Measurements from ENCODE around the gene ABO. TPM values are rescaled to one million over a fixed set of nuclear protein-coding genes. Genes with fewer than 3 reads are reported as not detected.

Gene ABO
- total RNA-seq, 1 experiment from 2014 or later, result 0.96 TPM

DNA sequence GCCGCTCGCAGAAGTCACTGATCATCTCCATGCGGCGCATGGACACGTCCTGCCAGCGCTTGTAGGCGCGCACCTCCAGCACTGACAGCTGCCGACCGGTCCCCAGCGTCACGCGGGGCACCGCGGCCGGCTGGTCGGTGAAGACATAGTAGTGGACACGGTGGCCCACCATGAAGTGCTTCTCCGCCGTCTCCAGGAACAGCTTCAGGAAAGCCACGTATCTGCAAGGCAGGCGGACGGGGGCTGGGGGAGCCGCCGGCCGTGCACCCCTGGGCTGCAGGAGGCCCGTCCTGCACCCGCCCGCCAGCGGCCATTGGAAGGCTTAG, 18.9 kb downstream of the ABO start:
- Histone ChIP-seq H3K9me3 (ENCODE audit: insufficient read depth, low read depth) (no peaks in the 10 kb centered on the region), H3K79me2 (ENCODE audit: low read depth) (no peaks in the 10 kb centered on the region), H2AFZ (no peak overlapping the region), H4K20me1 (ENCODE audit: insufficient read depth) (no peaks in the 10 kb centered on the region), H3K9me2 (ENCODE audit: insufficient read depth) (no peaks in the 10 kb centered on the region), H3K27ac (no peak overlapping the region), H3K36me3 (ENCODE audit: low read depth) (no peaks in the 10 kb centered on the region), H3K4me3 (no peak overlapping the region), H3K4me1 (replicated peaks; ENCODE audit: insufficient read depth) (peaks cover 27% of the 10 kb centered on the region), H3F3A (ENCODE audit: insufficient read depth, low read depth) (peaks cover 25% of the 10 kb centered on the region), H3K4me2 (no peak overlapping the region), H3K27me3 (ENCODE audit: insufficient read depth, low read depth) (no peaks in the 10 kb centered on the region)
- BruUV-seq (replicated peaks), result no TSS peak
- ChIA-PET POLR2A (ENCODE audit: unreplicated experiment) (interaction anchor here (0.6 kb wide), 1 partner anchor 10 kb away, joined by 3 read pairs; no protein-coding TSS in a partner anchor), CTCF (no interaction called here)
- no peak for TF ChIP-seq EZH2 (IDR thresholded peaks at IDR 0.05; ENCODE audit: low read depth)
- TF ChIP-seq, protein P1, sequence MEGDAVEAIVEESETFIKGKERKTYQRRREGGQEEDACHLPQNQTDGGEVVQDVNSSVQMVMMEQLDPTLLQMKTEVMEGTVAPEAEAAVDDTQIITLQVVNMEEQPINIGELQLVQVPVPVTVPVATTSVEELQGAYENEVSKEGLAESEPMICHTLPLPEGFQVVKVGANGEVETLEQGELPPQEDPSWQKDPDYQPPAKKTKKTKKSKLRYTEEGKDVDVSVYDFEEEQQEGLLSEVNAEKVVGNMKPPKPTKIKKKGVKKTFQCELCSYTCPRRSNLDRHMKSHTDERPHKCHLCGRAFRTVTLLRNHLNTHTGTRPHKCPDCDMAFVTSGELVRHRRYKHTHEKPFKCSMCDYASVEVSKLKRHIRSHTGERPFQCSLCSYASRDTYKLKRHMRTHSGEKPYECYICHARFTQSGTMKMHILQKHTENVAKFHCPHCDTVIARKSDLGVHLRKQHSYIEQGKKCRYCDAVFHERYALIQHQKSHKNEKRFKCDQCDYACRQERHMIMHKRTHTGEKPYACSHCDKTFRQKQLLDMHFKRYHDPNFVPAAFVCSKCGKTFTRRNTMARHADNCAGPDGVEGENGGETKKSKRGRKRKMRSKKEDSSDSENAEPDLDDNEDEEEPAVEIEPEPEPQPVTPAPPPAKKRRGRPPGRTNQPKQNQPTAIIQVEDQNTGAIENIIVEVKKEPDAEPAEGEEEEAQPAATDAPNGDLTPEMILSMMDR (conservative IDR thresholded peaks at IDR 0.05), result no peak
- intact Hi-C loops (cut with micrococcal nuclease; ENCODE audit: unreplicated experiment), result no loop called here
- no peak for DNase-seq

DNA sequence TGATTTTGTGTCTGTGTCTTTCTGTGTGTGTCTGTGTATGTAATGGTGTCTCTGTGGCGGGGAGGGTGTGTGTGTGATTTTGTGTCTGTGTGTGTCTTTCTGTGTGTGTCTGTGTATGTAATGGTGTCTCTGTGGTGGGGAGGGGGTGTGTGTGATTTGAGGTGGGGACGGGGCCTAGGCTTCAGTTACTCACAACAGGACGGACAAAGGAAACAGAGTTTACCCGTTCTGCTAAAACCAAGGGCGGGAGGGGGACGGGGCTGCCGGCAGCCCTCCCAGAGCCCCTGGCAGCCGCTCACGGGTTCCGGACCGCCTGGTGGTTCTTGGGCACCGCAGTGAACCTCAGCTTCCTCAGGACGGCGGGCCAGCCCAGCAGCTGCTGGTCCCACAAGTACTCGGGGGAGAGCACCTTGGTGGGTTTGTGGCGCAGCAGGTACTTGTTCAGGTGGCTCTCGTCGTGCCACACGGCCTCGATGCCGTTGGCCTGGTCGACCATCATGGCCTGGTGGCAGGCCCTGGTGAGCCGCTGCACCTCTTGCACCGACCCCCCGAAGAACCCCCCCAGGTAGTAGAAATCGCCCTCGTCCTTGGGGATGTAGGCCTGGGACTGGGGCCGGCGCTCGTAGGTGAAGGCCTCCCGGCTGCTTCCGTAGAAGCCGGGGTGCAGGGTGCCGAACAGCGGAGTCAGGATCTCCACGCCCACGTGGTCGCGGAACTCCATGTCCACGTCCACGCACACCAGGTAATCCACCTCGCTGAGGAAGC, 19.4 kb downstream of the ABO start:
- H3K27me3 ChIP-seq (ENCODE audit: insufficient read depth, low read depth), result no peaks in the 10 kb centered on the region
- no peaks in the 10 kb centered on the region for H3K9me2 ChIP-seq (ENCODE audit: insufficient read depth)
- peaks cover 32% of the 10 kb centered on the region for H3K4me1 ChIP-seq (replicated peaks; ENCODE audit: insufficient read depth)
- H3K9me3 ChIP-seq (ENCODE audit: insufficient read depth, low read depth), result no peaks in the 10 kb centered on the region
- H4K20me1 ChIP-seq (ENCODE audit: insufficient read depth), result no peaks in the 10 kb centered on the region
- ChIA-PET POLR2A (ENCODE audit: unreplicated experiment) (no interaction called here), CTCF (no interaction called here)
- peaks cover 31% of the 10 kb centered on the region for H3F3A ChIP-seq (ENCODE audit: insufficient read depth, low read depth)
- no peak for DNase-seq
- H3K4me2 ChIP-seq, result no peak overlapping the region
- no peaks in the 10 kb centered on the region for H3K79me2 ChIP-seq (ENCODE audit: low read depth)
- intact Hi-C loops (cut with micrococcal nuclease; ENCODE audit: unreplicated experiment), result no loop called here
- no peak overlapping the region for H3K4me3 ChIP-seq
- BruUV-seq (replicated peaks), result no TSS peak
- H2AFZ ChIP-seq, result no peak overlapping the region
- no peak overlapping the region for H3K27ac ChIP-seq
- H3K36me3 ChIP-seq (ENCODE audit: low read depth), result no peaks in the 10 kb centered on the region
- TF ChIP-seq, protein P1 (conservative IDR thresholded peaks at IDR 0.05), result no peak
- no peak for TF ChIP-seq EZH2 (IDR thresholded peaks at IDR 0.05; ENCODE audit: low read depth)

DNA sequence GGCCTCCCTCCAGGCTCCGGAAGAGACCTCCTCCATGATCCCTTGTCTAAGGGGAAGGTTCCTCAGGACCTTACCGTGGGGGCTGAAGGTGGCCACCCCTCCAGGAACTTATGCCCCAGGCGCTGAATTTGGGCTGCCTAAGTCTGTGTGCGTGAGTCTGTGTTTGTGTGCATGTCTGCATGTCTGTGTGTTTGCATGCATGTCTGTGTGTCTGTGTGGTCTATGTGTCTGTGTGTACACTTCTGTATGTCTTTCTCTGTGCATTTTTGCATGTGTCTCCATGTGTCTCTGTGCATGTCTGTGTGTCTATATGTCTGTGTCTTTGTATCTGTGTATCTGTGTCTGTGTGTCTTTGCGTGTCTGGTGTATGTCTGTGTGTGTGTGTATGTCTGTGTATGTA, 20.5 kb downstream of the ABO start:
- TF ChIP-seq EZH2 (IDR thresholded peaks at IDR 0.05; ENCODE audit: low read depth), result no peak
- TF ChIP-seq, protein P1 (conservative IDR thresholded peaks at IDR 0.05), result no peak
- no peaks in the 10 kb centered on the region for H3K79me2 ChIP-seq (ENCODE audit: low read depth)
- no peaks in the 10 kb centered on the region for H3K36me3 ChIP-seq (ENCODE audit: low read depth)
- ChIA-PET CTCF (no interaction called here), POLR2A (ENCODE audit: unreplicated experiment) (no interaction called here)
- H3K27ac ChIP-seq, result no peak overlapping the region
- no peaks in the 10 kb centered on the region for H3K27me3 ChIP-seq (ENCODE audit: insufficient read depth, low read depth)
- no TSS peak for BruUV-seq (replicated peaks)
- no peak for DNase-seq
- H3F3A ChIP-seq (ENCODE audit: insufficient read depth, low read depth), result peaks cover 36% of the 10 kb centered on the region
- H3K4me2 ChIP-seq, result no peak overlapping the region
- peaks cover 43% of the 10 kb centered on the region for H3K4me1 ChIP-seq (replicated peaks; ENCODE audit: insufficient read depth)
- H2AFZ ChIP-seq, result no peak overlapping the region
- intact Hi-C loops (cut with micrococcal nuclease; ENCODE audit: unreplicated experiment), result no loop called here
- H3K4me3 ChIP-seq, result no peak overlapping the region
- no peaks in the 10 kb centered on the region for H3K9me2 ChIP-seq (ENCODE audit: insufficient read depth)
- H3K9me3 ChIP-seq (ENCODE audit: insufficient read depth, low read depth), result no peaks in the 10 kb centered on the region
- no peaks in the 10 kb centered on the region for H4K20me1 ChIP-seq (ENCODE audit: insufficient read depth)
